HFF-Myc (cell line): ENCODE results near the gene HOMER3.
A peak's percentile ranks its signal among the peaks of the same experiment; 100 is the strongest.

Experiments
- DNase-seq: peaks from one replicate; pipeline ENCODE4 v3.0.0-alpha.2; 2011; ENCODE audit warnings: low read depth; ENCODE audit errors: extremely low read depth
- H3K4me3 ChIP-seq: replicated peaks from 2 replicates; pipeline ENCODE4 v1.5.1; 2011; ENCODE audit warnings: low read depth, mild to moderate bottlenecking, control low read depth, low read length
- CTCF ChIP-seq: IDR thresholded peaks from 2 replicates; pipeline ENCODE4 v1.5.1; 2012; ENCODE audit warnings: mild to moderate bottlenecking, low read depth, low read length, control low read depth; ENCODE audit errors: missing control alignments

Gene HOMER3

GRCh38 chr19:18946918-18947317, 5.9 kb upstream of the HOMER3 start:
- H3K4me3 ChIP-seq, result no peak overlapping the region
- no peak for TF ChIP-seq CTCF
- DNase-seq, result no peak

GRCh38 chr19:18946335-18946734, 5.3 kb upstream of the HOMER3 start:
- no peak overlapping the region for H3K4me3 ChIP-seq
- no peak for TF ChIP-seq CTCF
- no peak for DNase-seq

- TF ChIP-seq CTCF, result no peak
- no peak overlapping the region for H3K4me3 ChIP-seq
- no peak for DNase-seq
Observed at GRCh38 chr19:18945297-18945696, 4.3 kb upstream of the HOMER3 start.

- no peak for DNase-seq
- no peak overlapping the region for H3K4me3 ChIP-seq
- no peak for TF ChIP-seq CTCF
Observed at GRCh38 chr19:18943465-18943864, 2.4 kb upstream of the HOMER3 start.

- no peak for TF ChIP-seq CTCF
- DNase-seq, result no peak
- H3K4me3 ChIP-seq, result no peak overlapping the region
Observed at GRCh38 chr19:18942692-18943091, 1.7 kb upstream of the HOMER3 start.

- no peak for DNase-seq
- peak overlapping the region; percentile 22 for H3K4me3 ChIP-seq
- TF ChIP-seq CTCF, result no peak
Observed at GRCh38 chr19:18941628-18942354, 774 bp upstream of the HOMER3 start.
